GM20000 (cell line): Measurements from ENCODE around the gene UTP3.
A peak's percentile ranks its signal among the peaks of the same experiment; 100 is the strongest.

Source experiments
- DNase-seq: peaks from one replicate; pipeline ENCODE4 v3.0.0; 2012; ENCODE audit warnings: low spot score
- CTCF ChIP-seq: IDR thresholded peaks from 2 replicates; pipeline ENCODE4 v1.5.1; 2012; ENCODE audit warnings: mild to moderate bottlenecking, control low read depth; ENCODE audit errors: extremely low read depth, missing control alignments

Gene UTP3

GRCh38 chr4:70660106-70660505 lies 28.2 kb upstream of the UTP3 start:
- no peak for TF ChIP-seq CTCF
- DNase-seq, result no peak

GRCh38 chr4:70661309-70661922 lies 26.9 kb upstream of the UTP3 start:
- peak; percentile 18 for DNase-seq

- no peak for DNase-seq
- no peak for TF ChIP-seq CTCF
Observed at GRCh38 chr4:70666369-70666768, 22.0 kb upstream of the UTP3 start, which contains the start of gene JCHAIN. JCHAIN (minus strand) TSS chr4:70666508; CDS start chr4:70666490, 18 bp downstream.

- DNase-seq, result no peak
- TF ChIP-seq CTCF, result no peak
Observed at GRCh38 chr4:70667740-70668535, 20.4 kb upstream of the UTP3 start.

GRCh38 chr4:70670332-70671014 lies 17.9 kb upstream of the UTP3 start:
- no peak for DNase-seq
- TF ChIP-seq CTCF, result no peak

GRCh38 chr4:70671091-70671490 lies 17.2 kb upstream of the UTP3 start:
- TF ChIP-seq CTCF, result no peak
- no peak for DNase-seq

GRCh38 chr4:70674191-70674590 lies 14.1 kb upstream of the UTP3 start:
- TF ChIP-seq CTCF, result no peak
- DNase-seq, result no peak
